IMR-90 (cell line): ENCODE data around the gene FAM131C. TPM values are rescaled to one million over a fixed set of nuclear protein-coding genes. Genes with fewer than 3 reads are reported as not detected.

Source experiments
- ATAC-seq: fragments of 200-7000 bp; cut with Tn5 transposase; 2 replicates; pipeline ENCODE4 v1.9.1; 2020; ENCODE audit warnings: low read depth, mild to moderate bottlenecking, moderate library complexity
- BruUV-seq: library from RNA; stranded (reverse); fragments of 400-500 nt; replicated peaks from 2 replicates; lab custom pipeline; 2021; lab: Mats Ljungman, UMichigan
- CTCF ChIA-PET: fragments of 300-600 bp; formaldehyde crosslinking; extraction: SDS; loops from one replicate; lab custom pipeline; 2021; ENCODE audit warnings: antibody characterized with exemption; lab: Yijun Ruan, JAX
- POLR2A ChIA-PET: fragments of 300-600 bp; sonication (Branson Sonifier 250); formaldehyde crosslinking; loops from one replicate; lab custom pipeline; 2022; ENCODE audit warnings: antibody characterized with exemption; ENCODE audit not compliant: unreplicated experiment; lab: Charles Lee
- DNase-seq: peaks from one replicate; pipeline ENCODE4 v3.0.0; 2013
- H2AFZ ChIP-seq: replicated peaks from 2 replicates; pipeline ENCODE3; 2013; ENCODE audit warnings: low read length, mild to moderate bottlenecking; ENCODE audit not compliant: poor library complexity
- H2AK5ac ChIP-seq: 2 replicates; pipeline ENCODE4 v1.6.1; 2013; ENCODE audit warnings: low read depth, low read length, inconsistent platforms
- H2AK9ac ChIP-seq: replicated peaks from 2 replicates; pipeline ENCODE3; 2013; ENCODE audit warnings: mild to moderate bottlenecking, low read depth, low read length, moderate library complexity; ENCODE audit not compliant: poor library complexity
- H2BK120ac ChIP-seq: 2 replicates; pipeline ENCODE4 v1.6.1; 2013; ENCODE audit warnings: low read depth, low read length, inconsistent platforms
- H2BK15ac ChIP-seq: 3 replicates; pipeline ENCODE4 v1.6.1; 2013; ENCODE audit warnings: low read depth, low read length, inconsistent platforms
- H2BK20ac ChIP-seq: 2 replicates; pipeline ENCODE4 v1.6.1; 2013; ENCODE audit warnings: low read depth, mild to moderate bottlenecking, inconsistent platforms, low read length, moderate library complexity
- H2BK5ac ChIP-seq: 2 replicates; pipeline ENCODE4 v1.6.1; 2013; ENCODE audit warnings: mild to moderate bottlenecking, low read depth, low read length, inconsistent platforms; ENCODE audit not compliant: poor library complexity, severe bottlenecking
- H3K14ac ChIP-seq: replicated peaks from 2 replicates; pipeline ENCODE4 v1.6.1; 2013; ENCODE audit warnings: low read depth, low read length, inconsistent platforms
- H3K18ac ChIP-seq: 2 replicates; pipeline ENCODE4 v1.6.1; 2013; ENCODE audit warnings: low read depth, low read length, control low read depth
- H3K23ac ChIP-seq: 2 replicates; pipeline ENCODE4 v1.6.1; 2013; ENCODE audit warnings: low read depth, low read length, inconsistent platforms
- H3K27ac ChIP-seq: 2 replicates; pipeline ENCODE4 v1.5.1; 2013; ENCODE audit warnings: mild to moderate bottlenecking, control low read depth, low read length; ENCODE audit not compliant: insufficient read depth
- H3K27me3 ChIP-seq: 2 replicates; pipeline ENCODE4 v1.6.1; 2013; ENCODE audit warnings: low read length; ENCODE audit not compliant: control insufficient read depth, insufficient read depth
- H3K36me3 ChIP-seq: 2 replicates; pipeline ENCODE4 v1.6.1; 2013; ENCODE audit warnings: low read length, mixed read lengths; ENCODE audit not compliant: control insufficient read depth, insufficient read depth
- H3K4ac ChIP-seq: 2 replicates; pipeline ENCODE4 v1.6.1; 2013; ENCODE audit warnings: low read depth, low read length, inconsistent platforms
- H3K4me1 ChIP-seq: 2 replicates; pipeline ENCODE4 v1.6.1; 2013; ENCODE audit warnings: low read length, mixed read lengths; ENCODE audit not compliant: control insufficient read depth, insufficient read depth
- H3K4me2 ChIP-seq: 2 replicates; pipeline ENCODE4 v1.6.1; 2013; ENCODE audit warnings: low read depth, mild to moderate bottlenecking, control low read depth, low read length, moderate library complexity
- H3K4me3 ChIP-seq: 2 replicates; pipeline ENCODE4 v1.5.1; 2013; ENCODE audit warnings: low read depth, mild to moderate bottlenecking, control low read depth, low read length, moderate library complexity; ENCODE audit not compliant: insufficient read depth
- H3K56ac ChIP-seq: 2 replicates; pipeline ENCODE4 v1.6.1; 2013; ENCODE audit warnings: low read length, inconsistent platforms; ENCODE audit not compliant: insufficient read depth; ENCODE audit errors: extremely low read depth
- H3K79me1 ChIP-seq, 2 experiments: 2 replicates each; pipeline ENCODE4 v1.6.1; 2013; ENCODE audit warnings: low read length in 2 of 2, inconsistent platforms in 1 of 2, low read depth in 1 of 2
- H3K9ac ChIP-seq: 2 replicates; pipeline ENCODE4 v1.6.1; 2013; ENCODE audit warnings: low read depth, low read length, control low read depth
- H3K9me1 ChIP-seq: 2 replicates; pipeline ENCODE4 v1.6.1; 2013; ENCODE audit warnings: low read length, inconsistent platforms; ENCODE audit not compliant: insufficient read depth
- H3K9me3 ChIP-seq: 2 replicates; pipeline ENCODE4 v1.6.1; 2013; ENCODE audit warnings: low read length; ENCODE audit not compliant: control insufficient read depth, insufficient read depth
- H4K20me1 ChIP-seq: 2 replicates; pipeline ENCODE4 v1.6.1; 2013; ENCODE audit warnings: low read length, inconsistent platforms; ENCODE audit not compliant: insufficient read depth
- H4K5ac ChIP-seq: 2 replicates; pipeline ENCODE4 v1.6.1; 2013; ENCODE audit warnings: mild to moderate bottlenecking, low read depth, low read length, control low read depth
- H4K8ac ChIP-seq, 2 experiments: 2 replicates each; pipeline ENCODE4 v1.6.1; 2013; ENCODE audit warnings: low read depth in 2 of 2, low read length in 2 of 2, control low read depth in 1 of 2, inconsistent platforms in 1 of 2
- H4K91ac ChIP-seq: 2 replicates; pipeline ENCODE4 v1.6.1; 2013; ENCODE audit warnings: low read depth, low read length, inconsistent platforms; ENCODE audit not compliant: insufficient read depth
- BHLHE40 ChIP-seq: fragments of 150-350 bp; IDR thresholded peaks from 2 replicates; pipeline ENCODE4 v1.6.1; 2016; ENCODE audit warnings: mild to moderate bottlenecking, low read depth, low read length
- CEBPB ChIP-seq: IDR thresholded peaks from 2 replicates; pipeline ENCODE4 v1.6.1; 2012; ENCODE audit warnings: low read depth, low read length, improper control_type of control experiment
- CHD1 ChIP-seq: IDR thresholded peaks from 2 replicates; pipeline ENCODE4 v1.6.1; 2012; ENCODE audit warnings: low read depth, low read length, improper control_type of control experiment
- FOS ChIP-seq: fragments of 150-350 bp; IDR thresholded peaks from 2 replicates; pipeline ENCODE4 v1.6.1; 2016; ENCODE audit warnings: low read depth, low read length
- MAFK ChIP-seq: IDR thresholded peaks from 2 replicates; pipeline ENCODE4 v1.6.1; 2012; ENCODE audit warnings: low read depth, low read length, improper control_type of control experiment
- MAZ ChIP-seq: IDR thresholded peaks from 2 replicates; pipeline ENCODE4 v1.6.1; 2012; ENCODE audit warnings: low read depth, mild to moderate bottlenecking, low read length, improper control_type of control experiment, moderate library complexity, borderline replicate concordance
- MXI1 ChIP-seq: IDR thresholded peaks from 2 replicates; pipeline ENCODE4 v1.6.1; 2012; ENCODE audit warnings: low read depth, mild to moderate bottlenecking, low read length, moderate library complexity, borderline replicate concordance
- POLR2A ChIP-seq: IDR thresholded peaks from 2 replicates; pipeline ENCODE4 v1.6.1; 2012; ENCODE audit warnings: mild to moderate bottlenecking, low read depth, low read length
- RAD21 ChIP-seq: IDR thresholded peaks from 2 replicates; pipeline ENCODE4 v1.6.1; 2012; ENCODE audit warnings: low read length, improper control_type of control experiment
- RCOR1 ChIP-seq: IDR thresholded peaks from 2 replicates; pipeline ENCODE4 v1.6.1; 2012; ENCODE audit warnings: mild to moderate bottlenecking, low read length, improper control_type of control experiment; ENCODE audit not compliant: insufficient replicate concordance
- RFX5 ChIP-seq: IDR thresholded peaks from 2 replicates; pipeline ENCODE4 v1.8.0; 2012; ENCODE audit warnings: low read depth, mild to moderate bottlenecking, low read length, moderate library complexity
- SMC3 ChIP-seq: fragments of 150-350 bp; IDR thresholded peaks from 2 replicates; pipeline ENCODE4 v1.6.1; 2016; ENCODE audit warnings: low read depth, mild to moderate bottlenecking, antibody characterized with exemption, low read length, moderate library complexity
- WGBS, 2 experiments: methylation state at CpG; one replicate each; pipeline versions ENCODE4 v1.1.5 to v1.1.7; 2013; ENCODE audit warnings: missing lambda C conversion rate in 2 of 2; ENCODE audit not compliant: insufficient read length in 1 of 2; ENCODE audit errors: extremely low coverage in 2 of 2; 5-methylcytosine and 5-hydroxymethylcytosine counted together
- dilution Hi-C: fragments of 300-500 bp; cut with HindIII; formaldehyde crosslinking; loops from one replicate; pipeline ENCODE4 v1.14.3; 2018; ENCODE audit warnings: low sequenced_read_pairs; ENCODE audit not compliant: unreplicated experiment
- in situ Hi-C: fragments of 300-500 bp; cut with MboI; formaldehyde crosslinking; loops from 3 replicates; pipeline ENCODE4 v1.14.3; 2019; ENCODE audit warnings: low sequenced_read_pairs, inconsistent platforms, mixed read lengths
- intact Hi-C: fragments of 100-400 bp; cut with micrococcal nuclease; formaldehyde crosslinking; loops from 2 replicates; pipeline ENCODE4 v1.10.0; 2022
- polyA plus RNA-seq, 3 experiments: library from polyadenylated mRNA; depleted of rRNA; stranded (reverse); fragments of >200 nt; gene quantifications; 2 replicates each; pipeline ENCODE4 v1.2.3, GENCODE V29; 2012; ENCODE audit warnings: low replicate concordance in 1 of 3
- total RNA-seq: library from RNA; depleted of rRNA; stranded (reverse); fragments of >200 nt; gene quantifications from 2 replicates; pipeline ENCODE4 v1.2.3, GENCODE V29; 2012
- TF ChIP-seq, protein P1 (sequence below): fragments of 150-350 bp; IDR thresholded peaks from 2 replicates; pipeline ENCODE4 v1.6.1; 2017; ENCODE audit warnings: mild to moderate bottlenecking, antibody characterized with exemption, low read length, low read depth
- TF ChIP-seq, protein P2 (sequence below): conservative IDR thresholded peaks from 2 replicates; pipeline ENCODE4 v1.5.1; 2012; ENCODE audit warnings: mild to moderate bottlenecking, low read depth, low read length, improper control_type of control experiment
- TF ChIP-seq, protein P3 (sequence below): fragments of 150-350 bp; IDR thresholded peaks from 2 replicates; pipeline ENCODE4 v1.6.1; 2016; ENCODE audit warnings: low read depth, mild to moderate bottlenecking, low read length, moderate library complexity, borderline replicate concordance

The FAM131C gene
- total and polyA plus RNA-seq, 2 of the 4 experiments (the other 2 are of a cell fraction), result 0.18 to 1.0 TPM

DNA sequence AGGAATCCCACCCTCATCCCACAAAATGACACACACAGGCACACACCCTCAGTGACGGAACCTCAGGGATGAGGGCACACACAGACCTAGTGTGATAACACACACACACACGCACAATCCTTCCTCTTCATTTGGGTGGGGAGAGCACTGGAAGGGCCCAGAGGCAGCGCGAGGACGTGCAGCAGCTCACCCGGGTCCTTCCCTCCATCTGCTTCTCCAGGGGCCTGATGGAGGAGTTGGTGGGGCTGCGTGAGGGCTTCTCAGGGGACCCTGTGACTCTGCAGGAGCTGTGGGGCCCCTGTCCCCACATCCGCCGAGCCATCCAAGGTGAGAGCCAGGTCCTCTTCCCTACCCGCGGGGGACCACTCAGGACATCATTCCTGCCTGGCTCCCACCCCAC lies 51.1 kb downstream of the FAM131C start:
- no peak overlapping the region for H3K18ac ChIP-seq
- H3K4ac ChIP-seq, result no peak overlapping the region; the same call in 1 of the 2 replicates
- H2BK15ac ChIP-seq, result no peak overlapping the region
- no peak overlapping the region for H3K27ac ChIP-seq
- intact Hi-C loops, result no loop called here
- H3K9me3 ChIP-seq, result no peaks in the 10 kb centered on the region
- no peak overlapping the region for H3K4me2 ChIP-seq
- WGBS, 2 experiments, result no CpG with 5 or more reads among the region's 11 CpGs
- dilution Hi-C loops, result no loop called here
- no peak overlapping the region for H4K8ac ChIP-seq
- peak overlapping the region; percentile 16; the same call in 1 of the 2 replicates for H2AK5ac ChIP-seq
- POLR2A ChIA-PET, result no interaction called here
- ATAC-seq, result no peak
- no peak overlapping the region for H3K14ac ChIP-seq
- H3K56ac ChIP-seq, result no peak overlapping the region
- no peak overlapping the region for H4K5ac ChIP-seq
- no peak overlapping the region for H2AK9ac ChIP-seq
- peaks cover 8% of the 10 kb centered on the region for H3K27me3 ChIP-seq
- in situ Hi-C loops, result no loop called here
- H3K23ac ChIP-seq, result no peak overlapping the region
- H3K9me1 ChIP-seq, result peaks cover 1% of the 10 kb centered on the region
- H3K4me3 ChIP-seq, result no peak overlapping the region
- no peaks in the 10 kb centered on the region for H4K20me1 ChIP-seq
- no TSS peak for BruUV-seq
- H2AFZ ChIP-seq, result no peak overlapping the region
- no peak overlapping the region for H2BK120ac ChIP-seq
- CTCF ChIA-PET, result no interaction called here
- TF ChIP-seq MAZ, result no peak
- no peak for TF ChIP-seq CEBPB
- TF ChIP-seq RCOR1, result no peak
- TF ChIP-seq, protein P1, sequence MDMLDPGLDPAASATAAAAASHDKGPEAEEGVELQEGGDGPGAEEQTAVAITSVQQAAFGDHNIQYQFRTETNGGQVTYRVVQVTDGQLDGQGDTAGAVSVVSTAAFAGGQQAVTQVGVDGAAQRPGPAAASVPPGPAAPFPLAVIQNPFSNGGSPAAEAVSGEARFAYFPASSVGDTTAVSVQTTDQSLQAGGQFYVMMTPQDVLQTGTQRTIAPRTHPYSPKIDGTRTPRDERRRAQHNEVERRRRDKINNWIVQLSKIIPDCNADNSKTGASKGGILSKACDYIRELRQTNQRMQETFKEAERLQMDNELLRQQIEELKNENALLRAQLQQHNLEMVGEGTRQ, result no peak
- no peak for TF ChIP-seq CHD1
- TF ChIP-seq BHLHE40, result no peak
- no peak for TF ChIP-seq RAD21
- TF ChIP-seq, protein P2, sequence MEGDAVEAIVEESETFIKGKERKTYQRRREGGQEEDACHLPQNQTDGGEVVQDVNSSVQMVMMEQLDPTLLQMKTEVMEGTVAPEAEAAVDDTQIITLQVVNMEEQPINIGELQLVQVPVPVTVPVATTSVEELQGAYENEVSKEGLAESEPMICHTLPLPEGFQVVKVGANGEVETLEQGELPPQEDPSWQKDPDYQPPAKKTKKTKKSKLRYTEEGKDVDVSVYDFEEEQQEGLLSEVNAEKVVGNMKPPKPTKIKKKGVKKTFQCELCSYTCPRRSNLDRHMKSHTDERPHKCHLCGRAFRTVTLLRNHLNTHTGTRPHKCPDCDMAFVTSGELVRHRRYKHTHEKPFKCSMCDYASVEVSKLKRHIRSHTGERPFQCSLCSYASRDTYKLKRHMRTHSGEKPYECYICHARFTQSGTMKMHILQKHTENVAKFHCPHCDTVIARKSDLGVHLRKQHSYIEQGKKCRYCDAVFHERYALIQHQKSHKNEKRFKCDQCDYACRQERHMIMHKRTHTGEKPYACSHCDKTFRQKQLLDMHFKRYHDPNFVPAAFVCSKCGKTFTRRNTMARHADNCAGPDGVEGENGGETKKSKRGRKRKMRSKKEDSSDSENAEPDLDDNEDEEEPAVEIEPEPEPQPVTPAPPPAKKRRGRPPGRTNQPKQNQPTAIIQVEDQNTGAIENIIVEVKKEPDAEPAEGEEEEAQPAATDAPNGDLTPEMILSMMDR, result no peak
- no peak for TF ChIP-seq RFX5
- no peak for TF ChIP-seq FOS
- TF ChIP-seq, protein P3, sequence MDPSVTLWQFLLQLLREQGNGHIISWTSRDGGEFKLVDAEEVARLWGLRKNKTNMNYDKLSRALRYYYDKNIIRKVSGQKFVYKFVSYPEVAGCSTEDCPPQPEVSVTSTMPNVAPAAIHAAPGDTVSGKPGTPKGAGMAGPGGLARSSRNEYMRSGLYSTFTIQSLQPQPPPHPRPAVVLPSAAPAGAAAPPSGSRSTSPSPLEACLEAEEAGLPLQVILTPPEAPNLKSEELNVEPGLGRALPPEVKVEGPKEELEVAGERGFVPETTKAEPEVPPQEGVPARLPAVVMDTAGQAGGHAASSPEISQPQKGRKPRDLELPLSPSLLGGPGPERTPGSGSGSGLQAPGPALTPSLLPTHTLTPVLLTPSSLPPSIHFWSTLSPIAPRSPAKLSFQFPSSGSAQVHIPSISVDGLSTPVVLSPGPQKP, result no peak
- TF ChIP-seq SMC3, result no peak
- no peak for TF ChIP-seq MAFK
- no peak for TF ChIP-seq POLR2A
- TF ChIP-seq MXI1, result no peak
- DNase-seq, result no peak
- H2BK5ac ChIP-seq, result no peak overlapping the region
- H3K4me1 ChIP-seq, result peaks cover 26% of the 10 kb centered on the region
- H3K36me3 ChIP-seq, result no peaks in the 10 kb centered on the region
- no peaks in the 10 kb centered on the region for H3K79me1 ChIP-seq
- no peak overlapping the region for H3K9ac ChIP-seq
- H2BK20ac ChIP-seq, result no peak overlapping the region
- no peak overlapping the region for H4K91ac ChIP-seq
